ENCODE measurements around the gene DZIP1. TPM values are rescaled to one million over a fixed set of nuclear protein-coding genes. Genes with fewer than 3 reads are reported as not detected.

DZIP1 gene
- total and polyA plus RNA-seq, 2 donors (not counting 1 experiment from before 2014, with no cell fraction given), result not detected

GRCh38 chr13:95536632-95537241 is 107.8 kb downstream of the DZIP1 start:
- ChIA-PET POLR2A (no interaction called here), CTCF (interaction anchor here (0.6 to 4.3 kb wide), 6 partner anchors 14 to 298 kb away, joined by 3 to 56 read pairs (median 3); no protein-coding TSS in a partner anchor)
- Histone ChIP-seq H3K79me2 (ENCODE audit: control insufficient read depth, insufficient read depth, low read length) (no peaks in the 10 kb centered on the region), H3K27me3 (replicated peaks in 1 of 4; ENCODE audit: control extremely low read depth in 1 of 4, control insufficient read depth in 3 of 4, insufficient read depth in 4 of 4, low read length in 3 of 4) (no peaks in the 10 kb centered on the region), H4K20me1 (ENCODE audit: control insufficient read depth, insufficient read depth, low read length, poor library complexity, severe bottlenecking) (no peaks in the 10 kb centered on the region), H3K9me3 (ENCODE audit: control extremely low read depth in 1 of 3, control insufficient read depth in 2 of 3, insufficient read depth in 1 of 3, low read length in 2 of 3) (no peaks in the 10 kb centered on the region), H3K36me3 (replicated peaks in 1 of 2; ENCODE audit: control extremely low read depth in 1 of 2, control insufficient read depth in 1 of 2, extremely low read depth in 1 of 2, insufficient read depth in 2 of 2, low read length in 1 of 2) (no peaks in the 10 kb centered on the region), H3K27ac (ENCODE audit: low read length in 2 of 2) (no peak overlapping the region), H3K4me3 (ENCODE audit: control extremely low read depth in 1 of 5, extremely low read depth in 1 of 5, insufficient read depth in 1 of 5, low read depth in 2 of 5, low read length in 4 of 5) (no peak overlapping the region), H3K4me2 (replicated peaks; ENCODE audit: low read depth, low read length, poor library complexity, severe bottlenecking) (no peak overlapping the region), H3K4me1 (ENCODE audit: control insufficient read depth in 2 of 2, insufficient read depth in 2 of 2, low read length in 2 of 2) (no peaks in the 10 kb centered on the region), H3K9ac (ENCODE audit: low read length) (no peak overlapping the region), H2AFZ (ENCODE audit: insufficient read depth, low read depth, low read length, poor library complexity, severe bottlenecking) (no peak overlapping the region)
- Mint-ChIP-seq H3K27ac (no peak overlapping the region), H3K9me3 (ENCODE audit: insufficient read depth) (no peaks in the 10 kb centered on the region), H3K4me3 (no peak overlapping the region), H3K27me3 (peaks cover 30% of the 10 kb centered on the region), H3K4me1 (no peaks in the 10 kb centered on the region)
- 67% methylated on average over 2 of the region's 6 CpGs for WGBS (ENCODE audit: insufficient coverage)
- DNase-seq (no peak), ATAC-seq (ENCODE audit: low read depth) (no peak)
- TF ChIP-seq CTCF (IDR thresholded peaks at IDR 0.05) (peak; percentile 58), EZH2 (IDR thresholded peaks at IDR 0.05; ENCODE audit: borderline replicate concordance, insufficient read depth, low read depth, low read length, poor library complexity, severe bottlenecking) (no peak)
- intact Hi-C loops (cut with micrococcal nuclease), result no loop called here

GRCh38 chr13:95535243-95535642 is 109.3 kb downstream of the DZIP1 start:
- Mint-ChIP-seq H3K4me3 (no peak overlapping the region), H3K9me3 (ENCODE audit: insufficient read depth) (no peaks in the 10 kb centered on the region), H3K4me1 (no peaks in the 10 kb centered on the region), H3K27ac (no peak overlapping the region), H3K27me3 (peaks cover 27% of the 10 kb centered on the region)
- 86% methylated on average over 3 of the region's 3 CpGs for WGBS (ENCODE audit: insufficient coverage)
- DNase-seq (no peak), ATAC-seq (ENCODE audit: low read depth) (no peak)
- TF ChIP-seq CTCF (IDR thresholded peaks at IDR 0.05) (no peak), EZH2 (IDR thresholded peaks at IDR 0.05; ENCODE audit: borderline replicate concordance, insufficient read depth, low read depth, low read length, poor library complexity, severe bottlenecking) (no peak)
- intact Hi-C loops (cut with micrococcal nuclease), result no loop called here
- Histone ChIP-seq H3K9ac (ENCODE audit: low read length) (no peak overlapping the region), H3K9me3 (ENCODE audit: control extremely low read depth in 1 of 3, control insufficient read depth in 2 of 3, insufficient read depth in 1 of 3, low read length in 2 of 3) (no peaks in the 10 kb centered on the region), H3K4me2 (replicated peaks; ENCODE audit: low read depth, low read length, poor library complexity, severe bottlenecking) (no peak overlapping the region), H3K36me3 (replicated peaks in 1 of 2; ENCODE audit: control extremely low read depth in 1 of 2, control insufficient read depth in 1 of 2, extremely low read depth in 1 of 2, insufficient read depth in 2 of 2, low read length in 1 of 2) (no peaks in the 10 kb centered on the region), H3K79me2 (ENCODE audit: control insufficient read depth, insufficient read depth, low read length) (no peaks in the 10 kb centered on the region), H3K4me3 (ENCODE audit: control extremely low read depth in 1 of 5, extremely low read depth in 1 of 5, insufficient read depth in 1 of 5, low read depth in 2 of 5, low read length in 4 of 5) (no peak overlapping the region), H3K4me1 (ENCODE audit: control insufficient read depth in 2 of 2, insufficient read depth in 2 of 2, low read length in 2 of 2) (no peaks in the 10 kb centered on the region), H3K27me3 (replicated peaks in 1 of 4; ENCODE audit: control extremely low read depth in 1 of 4, control insufficient read depth in 3 of 4, insufficient read depth in 4 of 4, low read length in 3 of 4) (no peaks in the 10 kb centered on the region), H4K20me1 (ENCODE audit: control insufficient read depth, insufficient read depth, low read length, poor library complexity, severe bottlenecking) (no peaks in the 10 kb centered on the region), H3K27ac (ENCODE audit: low read length in 2 of 2) (no peak overlapping the region), H2AFZ (ENCODE audit: insufficient read depth, low read depth, low read length, poor library complexity, severe bottlenecking) (no peak overlapping the region)
- POLR2A ChIA-PET, result no interaction called here
- CTCF ChIA-PET, result interaction anchor here (3.1 kb wide), 1 partner anchor 299 kb away, joined by 12 read pairs; no protein-coding TSS in a partner anchor
